H1 (cell line): ENCODE data around the gene ZNF677. TPM values are rescaled to one million over a fixed set of nuclear protein-coding genes. Genes with fewer than 3 reads are reported as not detected.

Source experiments
- CTCF ChIA-PET: fragments of 300-600 bp; sonication (Branson Sonifier 250); formaldehyde crosslinking; loops from one replicate; lab custom pipeline; 2021; ENCODE audit not compliant: partially characterized antibody; lab: Charles Lee
- POLR2A ChIA-PET: fragments of 300-600 bp; sonication (Branson Sonifier 250); formaldehyde crosslinking; loops from one replicate; lab custom pipeline; 2021; ENCODE audit warnings: inconsistent platforms; ENCODE audit not compliant: partially characterized antibody; lab: Charles Lee
- DNase-seq, 2 experiments: peaks; one replicate each; pipeline versions ENCODE4 v3.0.0 to v3.0.0-alpha.2; 2010 to 2022; ENCODE audit warnings: low spot score in 2 of 2, low read depth in 1 of 2, mixed read lengths in 1 of 2
- FAIRE-seq: peaks from 2 replicates; lab custom pipeline; 2011; peaks lifted over from hg19 to GRCh38; lab: Jason Lieb, UNC
- H2AFZ ChIP-seq: 2 replicates; pipeline ENCODE4 v1.8.1; 2012; ENCODE audit warnings: low read length, inconsistent platforms
- H2AK5ac ChIP-seq: 2 replicates; pipeline ENCODE4 v1.6.1; 2013; ENCODE audit warnings: low read depth, low read length
- H2BK120ac ChIP-seq: replicated peaks from 2 replicates; pipeline ENCODE3; 2013; ENCODE audit warnings: low read depth, low read length, inconsistent platforms
- H2BK12ac ChIP-seq: 2 replicates; pipeline ENCODE4 v1.6.1; 2013; ENCODE audit warnings: low read depth, low read length
- H2BK15ac ChIP-seq: 2 replicates; pipeline ENCODE4 v1.6.1; 2013; ENCODE audit warnings: low read length
- H2BK20ac ChIP-seq: 2 replicates; pipeline ENCODE4 v1.6.1; 2013; ENCODE audit warnings: low read length
- H2BK5ac ChIP-seq: 2 replicates; pipeline ENCODE4 v1.6.1; 2013; ENCODE audit warnings: low read depth, low read length
- H3K14ac ChIP-seq: 2 replicates; pipeline ENCODE4 v1.6.1; 2013; ENCODE audit warnings: inconsistent platforms; ENCODE audit not compliant: insufficient read length
- H3K18ac ChIP-seq: 2 replicates; pipeline ENCODE4 v1.6.1; 2013; ENCODE audit warnings: low read length; ENCODE audit errors: extremely low read depth
- H3K23ac ChIP-seq: 2 replicates; pipeline ENCODE4 v1.6.1; 2013; ENCODE audit warnings: inconsistent platforms; ENCODE audit not compliant: insufficient read length
- H3K23me2 ChIP-seq: 2 replicates; pipeline ENCODE4 v1.6.1; 2013; ENCODE audit warnings: low read depth, low read length
- H3K27ac ChIP-seq: 2 replicates; pipeline ENCODE4 v1.6.1; 2011; ENCODE audit warnings: low read depth, low read length, inconsistent platforms
- H3K27me3 ChIP-seq, 4 experiments: replicated peaks in 1 of 4; 1 replicate in 1 of 4; 2 replicates in 3 of 4; pipeline versions ENCODE4 v1.6.1 to v1.8.1; 2011 to 2013; ENCODE audit warnings: low read length in 3 of 4, mild to moderate bottlenecking in 3 of 4, inconsistent platforms in 2 of 4, mixed read lengths in 2 of 4, moderate library complexity in 1 of 4; ENCODE audit not compliant: control insufficient read depth in 3 of 4, insufficient read depth in 3 of 4; ENCODE audit errors: extremely low read depth in 1 of 4
- H3K36me3 ChIP-seq, 4 experiments: 2 replicates each; pipeline versions ENCODE4 v1.6.1 to v1.8.1; 2011 to 2013; ENCODE audit warnings: mild to moderate bottlenecking in 4 of 4, low read length in 3 of 4, moderate library complexity in 2 of 4, control low read depth in 1 of 4, inconsistent platforms in 1 of 4; ENCODE audit not compliant: insufficient read depth in 4 of 4, control insufficient read depth in 2 of 4
- H3K4ac ChIP-seq: replicated peaks from 2 replicates; pipeline ENCODE3; 2013; ENCODE audit warnings: low read length, low read depth, mixed read lengths, inconsistent platforms; ENCODE audit not compliant: insufficient read length
- H3K4me1 ChIP-seq, 4 experiments: replicated peaks in 1 of 4; 1 replicate in 1 of 4; 2 replicates in 3 of 4; pipeline versions ENCODE4 v1.6.1 to v1.8.1; 2011 to 2013; ENCODE audit warnings: low read length in 3 of 4, inconsistent platforms in 2 of 4, mixed read lengths in 1 of 4; ENCODE audit not compliant: insufficient read depth in 4 of 4, control insufficient read depth in 3 of 4
- H3K4me2 ChIP-seq, 2 experiments: 2 replicates each; pipeline versions ENCODE4 v1.6.1 to v1.8.1; 2011 to 2013; ENCODE audit warnings: low read depth in 2 of 2, low read length in 2 of 2, control low read depth in 1 of 2, inconsistent platforms in 1 of 2, mild to moderate bottlenecking in 1 of 2; ENCODE audit not compliant: insufficient read depth in 1 of 2
- H3K4me3 ChIP-seq, 4 experiments: fragments of 200-600, 300-600 bp in 1 of 4; sonication (generic), shearing (Covaris generic), sonication (Bioruptor Twin) in 1 of 4; 2 replicates each; pipeline versions ENCODE4 v1.5.1 to v1.8.1; 2011 to 2016; ENCODE audit warnings: low read length in 4 of 4, low read depth in 3 of 4, control low read depth in 2 of 4, inconsistent platforms in 2 of 4, mild to moderate bottlenecking in 2 of 4, mixed read lengths in 1 of 4, moderate library complexity in 1 of 4; ENCODE audit not compliant: insufficient read depth in 2 of 4; ENCODE audit errors: extremely low read depth in 1 of 4
- H3K56ac ChIP-seq: replicated peaks from 2 replicates; pipeline ENCODE3; 2013; ENCODE audit warnings: low read depth, mild to moderate bottlenecking, mixed read lengths, low read length, inconsistent platforms; ENCODE audit not compliant: insufficient read length
- H3K79me1 ChIP-seq: 2 replicates; pipeline ENCODE4 v1.6.1; 2013; ENCODE audit warnings: low read depth, low read length, control low read depth
- H3K79me2 ChIP-seq, 2 experiments: 2 replicates each; pipeline versions ENCODE4 v1.6.1 to v1.8.1; 2012 to 2013; ENCODE audit warnings: low read length in 2 of 2, mild to moderate bottlenecking in 2 of 2, inconsistent platforms in 1 of 2; ENCODE audit not compliant: insufficient read depth in 2 of 2, control insufficient read depth in 1 of 2
- H3K9ac ChIP-seq, 4 experiments: replicated peaks in 1 of 4; 1 replicate in 1 of 4; 2 replicates in 3 of 4; pipeline versions ENCODE4 v1.6.1 to v1.8.1; 2011 to 2013; ENCODE audit warnings: low read depth in 3 of 4, low read length in 3 of 4, control low read depth in 2 of 4, mild to moderate bottlenecking in 2 of 4, moderate library complexity in 2 of 4, inconsistent platforms in 1 of 4; ENCODE audit errors: extremely low read depth in 1 of 4
- H3K9me3 ChIP-seq, 2 experiments: 2 replicates each; pipeline versions ENCODE4 v1.6.1 to v1.8.1; 2012 to 2013; ENCODE audit warnings: mild to moderate bottlenecking in 2 of 2, moderate library complexity in 2 of 2, control low read depth in 1 of 2, inconsistent platforms in 1 of 2, low read depth in 1 of 2, low read length in 1 of 2, mixed read lengths in 1 of 2; ENCODE audit not compliant: insufficient read depth in 2 of 2
- H4K20me1 ChIP-seq, 2 experiments: replicated peaks in 1 of 2; 2 replicates each; pipeline versions ENCODE3 to v1.8.1; 2011 to 2013; ENCODE audit warnings: inconsistent platforms in 2 of 2, low read length in 2 of 2, mild to moderate bottlenecking in 1 of 2; ENCODE audit not compliant: insufficient read depth in 2 of 2, control insufficient read depth in 1 of 2
- H4K5ac ChIP-seq: 2 replicates; pipeline ENCODE4 v1.6.1; 2013; ENCODE audit warnings: low read length, low read depth, mixed read lengths, inconsistent platforms; ENCODE audit not compliant: insufficient read length
- H4K8ac ChIP-seq: 2 replicates; pipeline ENCODE4 v1.8.0; 2013; ENCODE audit warnings: mild to moderate bottlenecking, moderate library complexity, low read length, inconsistent platforms; ENCODE audit not compliant: insufficient read depth; ENCODE audit errors: extremely low read depth
- H4K91ac ChIP-seq: replicated peaks from 2 replicates; pipeline ENCODE3; 2013; ENCODE audit warnings: low read length, mixed read lengths, inconsistent platforms; ENCODE audit not compliant: insufficient read length
- CBX8 ChIP-seq: fragments of 300-800, 300-1000 bp; sonication (generic); IDR thresholded peaks from 2 replicates; pipeline ENCODE4 v1.7.1; 2016; ENCODE audit warnings: low read depth, low read length, borderline replicate concordance
- CEBPB ChIP-seq: IDR thresholded peaks from 2 replicates; pipeline ENCODE4 v1.6.1; 2012; ENCODE audit warnings: low read depth, low read length
- KDM4A ChIP-seq: IDR thresholded peaks from one replicate; pipeline ENCODE4 v1.7.1; 2012; ENCODE audit warnings: low read depth, mild to moderate bottlenecking, moderate library complexity, low read length, inconsistent platforms; ENCODE audit not compliant: severe bottlenecking
- KDM5A ChIP-seq: fragments of 200-600 bp; IDR thresholded peaks from 2 replicates; pipeline ENCODE4 v1.7.1; 2012; ENCODE audit warnings: mild to moderate bottlenecking, low read length, inconsistent platforms, mixed read lengths
- NRF1 ChIP-seq: IDR thresholded peaks from 2 replicates; pipeline ENCODE4 v1.6.1; 2011; ENCODE audit warnings: mild to moderate bottlenecking, low read depth, low read length, improper control_type of control experiment
- RBBP5 ChIP-seq: IDR thresholded peaks from 2 replicates; pipeline ENCODE4 v1.7.1; 2012; ENCODE audit warnings: low read depth, mild to moderate bottlenecking, inconsistent platforms, low read length, moderate library complexity, borderline replicate concordance
- SP2 ChIP-seq: IDR thresholded peaks from 2 replicates; pipeline ENCODE4 v1.6.1; 2012; ENCODE audit warnings: mild to moderate bottlenecking, low read length, inconsistent platforms
- SP4 ChIP-seq: IDR thresholded peaks from 2 replicates; pipeline ENCODE4 v1.6.1; 2012; ENCODE audit warnings: low read length, inconsistent platforms
- TCF12 ChIP-seq: IDR thresholded peaks from 2 replicates; pipeline ENCODE4 v1.6.1; 2011; ENCODE audit warnings: low read depth, mild to moderate bottlenecking, low read length
- WGBS, 2 experiments: shearing (Covaris generic) in 1 of 2; methylation state at CpG; one replicate each; pipeline versions ENCODE4 v1.1.6 to v1.1.7; 2013 to 2015; ENCODE audit warnings: low lambda C conversion rate in 2 of 2, mixed read lengths in 2 of 2, inconsistent platforms in 1 of 2, low coverage in 1 of 2, missing lambda C conversion rate in 1 of 2; ENCODE audit not compliant: insufficient replicate concordance in 2 of 2, insufficient coverage in 1 of 2, insufficient read length in 1 of 2; ENCODE audit errors: extremely low coverage in 1 of 2, missing lambda C conversion rate in 1 of 2; 5-methylcytosine and 5-hydroxymethylcytosine counted together
- polyA plus RNA-seq, 7 experiments: library from polyadenylated mRNA; depleted of rRNA in 3 of 7; stranded (reverse) in 5 of 7; unstranded in 2 of 7; fragments of >200 nt in 5 of 7; fragments of 200-250 nt in 2 of 7; gene quantifications; 1 replicate in 5 of 7; 2 replicates in 1 of 7; 4 replicates in 1 of 7; pipeline versions ENCODE4 v1.2.1 to v1.2.3, GENCODE V29; 2011 to 2013; ENCODE audit warnings: missing spikeins in 2 of 7, mixed read lengths in 2 of 7
- total RNA-seq: library from RNA; stranded (reverse); fragmentation: NEBNext Ultra II Directional; extraction: Animal tissue kit (Norgen Biotek cat#: 25700); gene quantifications from 2 replicates; pipeline ENCODE4 v1.2.1, GENCODE V29; 2021
- TF ChIP-seq, protein P1 (sequence below), 3 experiments: IDR thresholded peaks; 1 replicate in 2 of 3; 2 replicates in 1 of 3; pipeline versions ENCODE4 v1.5.1 to v1.6.1; 2011; ENCODE audit warnings: low read length in 3 of 3, mild to moderate bottlenecking in 3 of 3, inconsistent platforms in 2 of 3, low read depth in 1 of 3, moderate library complexity in 1 of 3; ENCODE audit not compliant: insufficient read depth in 1 of 3; ENCODE audit errors: control extremely low read depth in 1 of 3

ZNF677 gene
- total and polyA plus RNA-seq, 2 of the 8 experiments (the other 6 are each of a cell fraction or from before 2014, with no cell fraction given), result 29.6 to 37.0 TPM

- no peak overlapping the region for H2BK5ac ChIP-seq
- H2BK120ac ChIP-seq, result no peak overlapping the region
- no peak overlapping the region for H2BK15ac ChIP-seq
- H3K4me2 ChIP-seq, result no peak overlapping the region
- H2AFZ ChIP-seq, result no peak overlapping the region
- no peak overlapping the region for H4K91ac ChIP-seq
- H3K4ac ChIP-seq, result no peak overlapping the region
- no peak overlapping the region for H3K14ac ChIP-seq
- H4K5ac ChIP-seq, result no peak overlapping the region
- WGBS, 2 experiments, result 88% methylated on average over 3 of the region's 3 CpGs; no CpG with 5 or more reads in 1 of the 2 experiments
- H3K9me3 ChIP-seq, result no peaks in the 10 kb centered on the region
- no peaks in the 10 kb centered on the region; a peak in 1 of 7 replicates for H3K27me3 ChIP-seq
- H3K23me2 ChIP-seq, result peaks cover 3% of the 10 kb centered on the region; the same call in 1 of the 2 replicates
- H3K4me1 ChIP-seq, result no peaks in the 10 kb centered on the region
- H3K56ac ChIP-seq, result no peak overlapping the region
- H2BK20ac ChIP-seq, result no peak overlapping the region
- H3K79me2 ChIP-seq, result no peaks in the 10 kb centered on the region
- H3K23ac ChIP-seq, result no peak overlapping the region
- peaks cover 0 to 2% of the 10 kb centered on the region in 2 experiments for H4K20me1 ChIP-seq
- no peak overlapping the region for H3K18ac ChIP-seq
- no peak overlapping the region for H2AK5ac ChIP-seq
- FAIRE-seq (no peak), DNase-seq (no peak)
- no peak overlapping the region for H3K4me3 ChIP-seq
- POLR2A ChIA-PET, result no interaction called here
- H3K27ac ChIP-seq, result no peak overlapping the region
- no peaks in the 10 kb centered on the region for H3K79me1 ChIP-seq
- H2BK12ac ChIP-seq, result no peak overlapping the region
- no peak overlapping the region for H3K9ac ChIP-seq
- H4K8ac ChIP-seq, result no peak overlapping the region
- 0 out of 8 replicates have a peak, but pooled peaks cover 0 to 2% (median 0%) of the 10 kb centered on the region in 4 experiments for H3K36me3 ChIP-seq
- CTCF ChIA-PET, result interaction anchor here (0.7 to 1.1 kb wide), 4 partner anchors 9 to 328 kb away, joined by 3 read pairs; no protein-coding TSS in a partner anchor
- TF ChIP-seq TCF12 (no peak), KDM5A (no peak), RBBP5 (no peak), CEBPB (no peak), SP2 (no peak), NRF1 (no peak), KDM4A (no peak), SP4 (no peak), CBX8 (no peak)
- TF ChIP-seq, protein P1, sequence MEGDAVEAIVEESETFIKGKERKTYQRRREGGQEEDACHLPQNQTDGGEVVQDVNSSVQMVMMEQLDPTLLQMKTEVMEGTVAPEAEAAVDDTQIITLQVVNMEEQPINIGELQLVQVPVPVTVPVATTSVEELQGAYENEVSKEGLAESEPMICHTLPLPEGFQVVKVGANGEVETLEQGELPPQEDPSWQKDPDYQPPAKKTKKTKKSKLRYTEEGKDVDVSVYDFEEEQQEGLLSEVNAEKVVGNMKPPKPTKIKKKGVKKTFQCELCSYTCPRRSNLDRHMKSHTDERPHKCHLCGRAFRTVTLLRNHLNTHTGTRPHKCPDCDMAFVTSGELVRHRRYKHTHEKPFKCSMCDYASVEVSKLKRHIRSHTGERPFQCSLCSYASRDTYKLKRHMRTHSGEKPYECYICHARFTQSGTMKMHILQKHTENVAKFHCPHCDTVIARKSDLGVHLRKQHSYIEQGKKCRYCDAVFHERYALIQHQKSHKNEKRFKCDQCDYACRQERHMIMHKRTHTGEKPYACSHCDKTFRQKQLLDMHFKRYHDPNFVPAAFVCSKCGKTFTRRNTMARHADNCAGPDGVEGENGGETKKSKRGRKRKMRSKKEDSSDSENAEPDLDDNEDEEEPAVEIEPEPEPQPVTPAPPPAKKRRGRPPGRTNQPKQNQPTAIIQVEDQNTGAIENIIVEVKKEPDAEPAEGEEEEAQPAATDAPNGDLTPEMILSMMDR (IDR thresholded peaks at IDR 0.05; ENCODE audit: control extremely low read depth in 1 of 3, insufficient read depth in 1 of 3, low read depth in 1 of 3, low read length in 3 of 3), result no peak
These were observed 64.4 kb downstream of the ZNF677 start for GRCh38 chr19:53190253-53190652.
